ENCODE data around the gene IGF2R.

The IGF2R gene

GRCh38 chr6:160154471-160154870 is 185.6 kb downstream of the IGF2R start:
- H3K27ac ChIP-seq: no peak overlapping the region
- no peak for DNase-seq (ENCODE audit: low read depth, low spot score)

DNA sequence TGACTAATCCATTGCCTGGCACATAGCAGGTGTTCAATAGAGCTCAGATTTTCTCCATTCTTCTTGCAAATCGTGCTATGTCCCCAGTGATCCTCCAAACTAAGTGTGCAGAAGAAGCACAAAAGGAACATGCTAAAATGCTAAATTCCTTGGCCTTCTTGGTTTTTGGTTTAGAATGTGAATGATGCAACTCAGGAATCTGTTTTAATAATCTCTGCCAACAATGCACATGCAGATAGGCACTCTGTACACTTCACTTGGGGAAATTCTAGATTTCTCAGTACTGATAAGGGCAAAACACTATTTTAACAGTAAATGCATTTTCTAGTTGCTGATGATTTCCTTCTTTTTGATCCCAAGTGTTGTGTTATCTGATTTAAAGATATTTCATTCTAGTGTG is 188.0 kb downstream of the IGF2R start:
- DNase-seq (ENCODE audit: low read depth, low spot score): no peak
- H3K27ac ChIP-seq: no peak overlapping the region

- H3K27ac ChIP-seq: no peak overlapping the region
- no peak for DNase-seq (ENCODE audit: low read depth, low spot score)
These were observed 191.6 kb downstream of the IGF2R start for GRCh38 chr6:160160450-160160849.
